SU-DHL-6 (cell line): ENCODE data around the gene KRTDAP.

ENCODE experiments used
- H2AFZ ChIP-seq: fragments of 200-600 bp; sonication (generic); 2 replicates; pipeline ENCODE4 v1.6.1; 2014; ENCODE audit warnings: low read depth, mild to moderate bottlenecking, moderate library complexity, mixed read lengths, antibody characterized with exemption, low read length; ENCODE audit not compliant: severe bottlenecking
- H3F3A ChIP-seq: fragments of 200-600 bp; shearing (Covaris generic); 2 replicates; pipeline ENCODE4 v1.6.0; 2016; ENCODE audit warnings: antibody characterized with exemption, mild to moderate bottlenecking; ENCODE audit not compliant: insufficient read depth
- H3K27ac ChIP-seq: fragments of 200-600 bp; sonication (generic); 2 replicates; pipeline ENCODE4 v1.5.1; 2016; ENCODE audit warnings: low read depth, mild to moderate bottlenecking, low read length, moderate library complexity, mixed read lengths
- H3K27me3 ChIP-seq: fragments of 200-600 bp; sonication (generic), shearing (Covaris generic); 2 replicates; pipeline ENCODE4 v1.6.0; 2014; ENCODE audit warnings: mild to moderate bottlenecking, low read length
- H3K36me3 ChIP-seq: fragments of 200-600 bp; sonication (generic); 2 replicates; pipeline ENCODE4 v1.6.1; 2014; ENCODE audit warnings: mild to moderate bottlenecking, low read length, mixed read lengths
- H3K4me2 ChIP-seq: fragments of 300-600, 200-600 bp; shearing (Covaris generic), sonication (generic); 2 replicates; pipeline ENCODE4 v1.6.0; 2014; ENCODE audit warnings: low read length, low read depth, mild to moderate bottlenecking; ENCODE audit not compliant: poor library complexity, severe bottlenecking
- H3K4me3 ChIP-seq: fragments of 200-600 bp; sonication (generic); 2 replicates; pipeline ENCODE4 v1.5.1; 2014; ENCODE audit warnings: antibody characterized with exemption, low read length, mild to moderate bottlenecking, mixed read lengths; ENCODE audit not compliant: insufficient read depth, poor library complexity, severe bottlenecking
- H3K79me2 ChIP-seq: fragments of 200-600 bp; sonication (generic); 2 replicates; pipeline ENCODE4 v1.6.1; 2014; ENCODE audit warnings: mild to moderate bottlenecking, low read length, moderate library complexity; ENCODE audit not compliant: insufficient read depth
- H3K9ac ChIP-seq: fragments of 200-600 bp; sonication (generic); 2 replicates; pipeline ENCODE4 v1.7.0; 2014; ENCODE audit warnings: mild to moderate bottlenecking, low read length
- H3K9me2 ChIP-seq: fragments of 200-600 bp; sonication (generic); replicated peaks from 2 replicates; pipeline ENCODE4 v1.6.1; 2014; ENCODE audit warnings: low read length; ENCODE audit not compliant: insufficient read depth
- H3K9me3 ChIP-seq: fragments of 200-600 bp; sonication (generic); 2 replicates; pipeline ENCODE4 v1.6.1; 2014; ENCODE audit warnings: low read length, mixed read lengths; ENCODE audit not compliant: insufficient read depth
- H4K20me1 ChIP-seq: fragments of 200-600 bp; sonication (generic); 2 replicates; pipeline ENCODE4 v1.6.1; 2014; ENCODE audit warnings: low read depth, mild to moderate bottlenecking, antibody characterized with exemption, low read length, moderate library complexity, mixed read lengths
- CTCF ChIP-seq: fragments of 200-600 bp; sonication (generic); IDR thresholded peaks from one replicate; pipeline ENCODE4 v1.5.1; 2017; ENCODE audit warnings: antibody characterized with exemption, mild to moderate bottlenecking, low read length, moderate library complexity; ENCODE audit not compliant: insufficient read depth, poor library complexity, severe bottlenecking
- EZH2phosphoT487 ChIP-seq: fragments of 200-600 bp; sonication (generic), shearing (Covaris generic); conservative IDR thresholded peaks from 2 replicates; pipeline ENCODE4 v1.6.1; 2018; ENCODE audit warnings: mild to moderate bottlenecking, antibody characterized with exemption, low read length, moderate library complexity, mixed read lengths

KRTDAP gene

DNA sequence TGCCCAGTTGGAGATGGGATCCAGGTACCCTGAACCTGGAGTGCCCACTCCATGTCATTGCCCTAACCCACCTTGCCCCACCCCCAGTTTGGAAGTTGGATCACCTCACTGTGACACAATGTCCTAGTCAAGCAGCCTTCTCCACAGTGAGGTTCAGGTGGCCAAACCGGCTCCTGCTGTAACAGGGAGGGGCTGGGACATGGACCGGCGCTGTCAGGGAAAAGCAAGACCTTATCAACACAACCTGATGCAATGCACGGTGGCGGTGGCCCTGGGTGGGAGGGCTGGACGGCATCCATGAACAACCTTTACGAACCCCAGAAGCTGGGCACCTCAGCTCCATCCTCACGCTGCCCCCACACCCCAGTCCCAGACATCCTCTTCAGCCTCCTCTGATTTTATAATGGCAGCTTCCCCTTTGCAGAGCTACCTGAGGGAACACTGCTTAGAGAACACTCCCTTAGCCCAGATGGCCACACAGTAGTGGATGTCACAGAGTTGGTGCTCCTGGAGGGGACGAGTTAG lies 1.6 kb upstream of the KRTDAP start:
- Histone ChIP-seq H3K4me2 (no peak overlapping the region), H3F3A (no peaks in the 10 kb centered on the region), H3K9ac (no peak overlapping the region), H2AFZ (no peak overlapping the region), H3K4me3 (no peak overlapping the region), H3K79me2 (no peaks in the 10 kb centered on the region), H3K36me3 (no peaks in the 10 kb centered on the region), H3K27ac (no peak overlapping the region), H4K20me1 (no peaks in the 10 kb centered on the region), H3K27me3 (no peaks in the 10 kb centered on the region), H3K9me2 (no peaks in the 10 kb centered on the region), H3K9me3 (no peaks in the 10 kb centered on the region)
- TF ChIP-seq EZH2phosphoT487 (no peak), CTCF (no peak)

- H3K27me3 ChIP-seq: no peaks in the 10 kb centered on the region
- no peaks in the 10 kb centered on the region for H3K9me2 ChIP-seq
- H2AFZ ChIP-seq: no peak overlapping the region
- no peak overlapping the region for H3K4me3 ChIP-seq
- H3K9ac ChIP-seq: no peak overlapping the region
- no peak overlapping the region for H3K4me2 ChIP-seq
- TF ChIP-seq CTCF: no peak
- no peak for TF ChIP-seq EZH2phosphoT487
- no peaks in the 10 kb centered on the region for H3K9me3 ChIP-seq
- H3F3A ChIP-seq: no peaks in the 10 kb centered on the region
- no peak overlapping the region for H3K27ac ChIP-seq
- no peaks in the 10 kb centered on the region for H3K79me2 ChIP-seq
- no peaks in the 10 kb centered on the region for H4K20me1 ChIP-seq
- no peaks in the 10 kb centered on the region for H3K36me3 ChIP-seq
Measured at GRCh38 chr19:35488677-35489076, 1.6 kb downstream of the KRTDAP start.

- H3K36me3 ChIP-seq: no peaks in the 10 kb centered on the region
- H3K9me3 ChIP-seq: no peaks in the 10 kb centered on the region
- no peaks in the 10 kb centered on the region for H3F3A ChIP-seq
- no peak overlapping the region for H3K9ac ChIP-seq
- no peak overlapping the region for H3K4me2 ChIP-seq
- H4K20me1 ChIP-seq: no peaks in the 10 kb centered on the region
- H3K27ac ChIP-seq: no peak overlapping the region
- H3K4me3 ChIP-seq: no peak overlapping the region
- no peaks in the 10 kb centered on the region for H3K9me2 ChIP-seq
- no peak for TF ChIP-seq EZH2phosphoT487
- TF ChIP-seq CTCF: no peak
- H2AFZ ChIP-seq: no peak overlapping the region
- H3K27me3 ChIP-seq: no peaks in the 10 kb centered on the region
- H3K79me2 ChIP-seq: no peaks in the 10 kb centered on the region
Measured at GRCh38 chr19:35487656-35488182, 2.5 kb downstream of the KRTDAP start.
